CD4-positive, alpha-beta T cell treated with Interleukin-17A for 4 hours (primary cell): ENCODE measurements around the gene AFAP1.

Experiments used
- DNase-seq: peaks from one replicate; pipeline ENCODE4 v3.0.0-alpha.2; 2020; ENCODE audit warnings: mixed read lengths

The AFAP1 gene

GRCh38 chr4:7733801-7734650 is 205.6 kb downstream of the AFAP1 start:
- DNase-seq, result no peak

- DNase-seq, result no peak
Observed at GRCh38 chr4:7733201-7733600, 206.5 kb downstream of the AFAP1 start.

- no peak for DNase-seq
Observed at GRCh38 chr4:7732263-7732662, 207.4 kb downstream of the AFAP1 start.

GRCh38 chr4:7731437-7731836 is 208.2 kb downstream of the AFAP1 start:
- DNase-seq, result no peak

DNA sequence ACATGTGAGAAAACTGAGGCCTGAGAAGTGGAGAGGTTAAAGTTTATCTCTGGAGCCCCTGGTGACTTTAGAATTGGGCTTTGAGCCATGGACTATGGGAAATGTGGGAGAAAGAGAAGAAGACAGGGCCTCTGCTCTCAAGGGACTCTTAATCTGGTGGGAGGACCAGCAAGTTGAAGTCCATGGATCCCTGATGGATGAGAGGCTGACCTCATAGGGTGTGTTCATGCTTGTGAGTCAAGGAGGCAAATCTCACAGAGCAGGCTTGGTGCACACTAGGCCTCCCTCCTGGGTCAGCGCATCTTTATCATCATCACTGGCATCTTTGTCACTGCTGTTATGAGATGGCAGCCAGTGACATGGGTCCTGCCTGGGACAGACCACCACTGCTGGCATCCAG is 211.9 kb downstream of the AFAP1 start:
- no peak for DNase-seq

DNA sequence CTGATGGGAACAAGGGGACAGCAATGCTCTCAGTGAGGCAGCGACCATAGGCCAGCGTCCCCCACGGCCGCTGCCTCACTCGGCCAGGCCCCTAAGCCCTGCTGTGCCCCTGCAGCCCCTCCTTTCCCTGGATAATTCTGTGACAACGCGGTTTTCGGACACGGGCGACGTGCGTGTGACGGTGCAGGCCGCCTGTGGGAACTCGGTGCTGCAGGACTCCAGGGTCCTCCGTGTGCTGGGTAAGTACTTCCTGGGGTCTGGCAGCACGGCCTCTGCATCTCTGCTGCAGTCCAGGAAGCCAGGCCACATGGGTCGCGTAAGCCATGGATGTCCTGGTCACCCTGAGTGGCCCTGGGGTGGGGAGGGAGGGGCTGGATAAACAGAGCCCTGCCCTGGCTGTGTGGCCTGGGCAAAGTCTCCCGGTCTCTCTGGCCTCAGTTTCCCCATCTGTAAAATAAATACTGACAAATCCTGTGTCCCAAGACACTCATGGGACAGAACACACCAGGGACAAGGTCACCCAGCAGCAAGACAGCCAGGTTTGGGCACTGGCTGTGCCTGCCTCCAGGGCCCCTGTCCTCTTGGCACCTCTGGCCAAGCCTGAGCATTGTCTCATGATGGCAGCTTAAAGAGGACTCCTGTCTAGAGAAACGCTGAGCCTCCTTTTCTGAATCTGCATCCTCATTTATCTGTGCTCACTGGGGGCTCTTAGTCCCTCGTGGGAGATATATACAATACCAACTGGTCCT is 212.8 kb downstream of the AFAP1 start:
- DNase-seq, result no peak

- DNase-seq, result no peak
Observed at GRCh38 chr4:7725951-7726350, 213.7 kb downstream of the AFAP1 start.

- no peak for DNase-seq
Observed at GRCh38 chr4:7723625-7724024, 216.0 kb downstream of the AFAP1 start.

DNA sequence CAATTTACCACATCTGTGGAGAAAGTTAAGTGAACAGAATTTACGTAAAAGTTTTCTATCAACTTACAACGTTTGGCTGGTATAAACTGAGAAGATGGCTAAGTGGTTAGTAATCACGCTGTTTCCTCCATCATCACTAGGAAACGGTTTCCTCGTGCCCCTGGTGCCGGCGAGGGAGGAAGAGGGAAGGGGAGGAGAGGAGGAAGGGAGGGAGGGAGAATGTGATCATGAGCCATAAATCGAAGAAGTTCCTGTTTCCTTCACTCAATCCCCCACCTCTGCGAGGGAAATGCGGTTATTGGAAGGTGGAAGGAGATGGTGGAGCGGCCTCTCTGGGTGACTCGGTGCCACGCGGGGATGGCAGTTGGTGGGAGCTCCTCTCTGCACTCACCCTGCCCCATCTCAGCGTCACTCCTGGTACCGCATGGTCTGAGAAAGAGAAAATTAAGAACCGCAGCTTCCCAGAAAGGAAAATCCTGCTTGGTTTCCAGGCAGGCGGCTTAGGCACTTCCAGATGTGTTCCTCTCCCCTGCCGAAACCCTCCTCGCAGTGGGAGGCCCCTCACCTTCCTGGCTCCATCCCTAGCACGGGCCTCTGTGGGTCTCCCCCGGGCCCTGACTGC is 216.8 kb downstream of the AFAP1 start:
- no peak for DNase-seq

DNA sequence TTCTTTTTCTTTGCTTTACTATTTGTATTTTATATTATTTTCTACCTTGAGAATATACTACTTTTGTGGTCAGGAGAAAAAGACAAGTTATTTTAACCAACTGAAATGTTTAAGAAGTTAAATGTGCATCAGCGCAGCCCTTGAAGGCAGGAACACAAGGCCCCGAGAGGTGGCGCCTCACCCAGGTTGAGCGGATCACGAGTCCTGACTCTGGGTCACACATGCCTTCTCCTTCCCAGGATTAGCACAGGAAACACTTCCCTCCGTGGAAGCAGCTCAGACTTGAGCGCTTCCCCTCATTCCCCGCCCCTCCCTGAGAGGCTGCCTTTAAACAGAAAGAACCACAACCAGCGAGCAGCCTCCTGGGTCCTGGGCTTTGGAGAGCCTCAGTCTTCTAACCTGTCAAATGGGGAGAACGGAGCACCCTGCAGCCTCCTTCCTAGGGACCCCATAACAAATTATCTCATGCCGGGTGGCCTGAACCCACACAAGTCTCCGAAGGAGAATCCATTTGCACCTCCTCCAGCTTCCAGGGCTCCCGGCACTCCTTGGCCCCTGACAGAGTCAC is 217.6 kb downstream of the AFAP1 start:
- peak; percentile 14 for DNase-seq

- DNase-seq, result peak; percentile 75
Observed at GRCh38 chr4:7719354-7720174, 220.1 kb downstream of the AFAP1 start.

GRCh38 chr4:7717946-7718490 is 221.6 kb downstream of the AFAP1 start:
- no peak for DNase-seq

DNA sequence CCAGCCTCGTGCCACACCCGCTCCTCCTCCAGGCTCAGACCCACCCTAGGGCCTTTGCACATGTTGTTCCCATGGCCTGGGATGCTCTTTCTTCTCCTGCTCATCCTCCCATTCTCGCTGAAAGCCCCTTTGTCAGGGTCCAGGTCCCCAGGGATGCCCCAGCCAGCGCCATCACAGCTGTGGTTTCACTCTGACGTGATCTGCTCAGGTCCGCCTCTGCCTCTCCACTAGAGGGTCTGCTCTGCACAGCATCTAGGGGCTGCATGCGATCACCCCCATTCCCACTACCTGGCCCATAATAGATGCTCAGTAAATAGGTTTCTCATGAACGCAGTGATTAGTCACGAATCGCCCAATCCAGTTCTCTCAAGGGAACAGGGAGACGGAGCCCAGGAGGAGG is 222.5 kb downstream of the AFAP1 start:
- DNase-seq, result no peak

- DNase-seq, result no peak
Observed at GRCh38 chr4:7716010-7716721, 223.5 kb downstream of the AFAP1 start.

- DNase-seq, result no peak
Observed at GRCh38 chr4:7715271-7716009, 224.2 kb downstream of the AFAP1 start.

GRCh38 chr4:7714738-7715137 is 224.9 kb downstream of the AFAP1 start:
- DNase-seq, result no peak

- no peak for DNase-seq
Observed at GRCh38 chr4:7714176-7714575, 225.5 kb downstream of the AFAP1 start.

DNA sequence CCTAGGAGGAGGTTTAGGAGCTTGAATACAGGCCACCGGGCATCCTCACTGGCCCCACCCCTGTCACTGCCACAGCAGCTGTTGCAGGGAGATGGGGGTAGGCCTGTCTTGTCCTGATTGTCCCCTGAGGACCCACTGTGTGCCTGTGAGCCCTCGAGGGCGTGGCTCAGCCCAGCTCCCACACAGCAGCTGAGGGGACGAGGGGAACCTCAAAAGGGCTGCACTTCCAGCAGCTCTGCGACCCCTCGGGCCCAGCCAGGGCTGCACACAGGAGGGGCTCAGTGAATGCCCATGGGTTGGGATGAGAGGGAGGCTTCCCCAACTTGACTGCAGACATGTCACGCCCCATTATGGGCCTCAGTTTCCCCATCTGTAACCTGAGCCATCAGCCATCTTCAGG is 225.9 kb downstream of the AFAP1 start:
- no peak for DNase-seq

- no peak for DNase-seq
Observed at GRCh38 chr4:7712021-7712671, 227.5 kb downstream of the AFAP1 start.

- DNase-seq, result no peak
Observed at GRCh38 chr4:7711307-7711963, 228.2 kb downstream of the AFAP1 start.
